CD4-positive, alpha-beta memory T cell (primary cell): ENCODE data around the gene EPHA10. TPM values are rescaled to one million over a fixed set of nuclear protein-coding genes. Genes with fewer than 3 reads are reported as not detected.

Source experiments
- CTCF ChIA-PET: fragments of 350-600 bp; sonication (Branson Sonifier 250); formaldehyde crosslinking; loops from one replicate; lab custom pipeline; 2021; ENCODE audit warnings: inconsistent platforms; ENCODE audit not compliant: partially characterized antibody; lab: Charles Lee
- POLR2A ChIA-PET: fragments of 350-600 bp; sonication (Branson Sonifier 250); formaldehyde crosslinking; loops from one replicate; lab custom pipeline; 2021; ENCODE audit not compliant: partially characterized antibody; lab: Charles Lee
- DNase-seq, 5 donors: peaks; one replicate each; pipeline versions ENCODE4 v3.0.0 to v3.0.0-alpha.2; 2020 to 2022; ENCODE audit warnings: mixed read lengths in 1 of 5
- H3K27ac ChIP-seq: one replicate; pipeline ENCODE4 v1.7.0; 2013; ENCODE audit warnings: low read depth, low read length
- H3K27me3 ChIP-seq: 2 replicates; pipeline ENCODE4 v1.7.0; 2013; ENCODE audit warnings: mild to moderate bottlenecking, low read length, moderate library complexity; ENCODE audit not compliant: insufficient read depth
- H3K36me3 ChIP-seq: 2 replicates; pipeline ENCODE4 v1.7.0; 2013; ENCODE audit warnings: mild to moderate bottlenecking, low read length, moderate library complexity; ENCODE audit not compliant: insufficient read depth
- H3K4me1 ChIP-seq: 2 replicates; pipeline ENCODE4 v1.7.0; 2013; ENCODE audit warnings: mild to moderate bottlenecking, low read length, moderate library complexity; ENCODE audit not compliant: insufficient read depth
- H3K4me3 ChIP-seq, 2 donors: one replicate each; pipeline ENCODE4 v1.7.0; 2013; ENCODE audit warnings: low read length in 2 of 2, mild to moderate bottlenecking in 1 of 2
- H3K9me3 ChIP-seq, 2 donors: one replicate each; pipeline ENCODE4 v1.7.0; 2013; ENCODE audit warnings: low read length in 2 of 2, control low read depth in 1 of 2; ENCODE audit not compliant: control insufficient read depth in 1 of 2
- H3K27ac Mint-ChIP-seq, 7 donors: one replicate each; pipeline ENCODE4 v1.8.0; 2020 to 2021; ENCODE audit warnings: mixed read lengths in 7 of 7, mild to moderate bottlenecking in 6 of 7, inconsistent platforms in 3 of 7, moderate library complexity in 3 of 7
- H3K27me3 Mint-ChIP-seq, 2 donors: one replicate each; pipeline ENCODE4 v1.8.0; 2020 to 2021; ENCODE audit warnings: mixed read lengths in 2 of 2
- H3K36me3 Mint-ChIP-seq, 2 donors: one replicate each; pipeline ENCODE4 v1.8.0; 2020 to 2021; ENCODE audit warnings: mixed read lengths in 2 of 2, inconsistent platforms in 1 of 2, mild to moderate bottlenecking in 1 of 2
- H3K4me1 Mint-ChIP-seq, 4 donors: one replicate each; pipeline ENCODE4 v1.8.0; 2020 to 2021; ENCODE audit warnings: mixed read lengths in 4 of 4, mild to moderate bottlenecking in 1 of 4
- H3K4me3 Mint-ChIP-seq, 8 donors: one replicate each; pipeline ENCODE4 v1.8.0; 2020 to 2021; ENCODE audit warnings: mixed read lengths in 8 of 8, mild to moderate bottlenecking in 7 of 8, moderate library complexity in 6 of 8, inconsistent platforms in 3 of 8
- H3K9me3 Mint-ChIP-seq, 8 donors: one replicate each; pipeline ENCODE4 v1.8.0; 2020 to 2021; ENCODE audit warnings: mixed read lengths in 8 of 8, mild to moderate bottlenecking in 5 of 8, inconsistent platforms in 3 of 8, moderate library complexity in 1 of 8
- intact Hi-C: fragments of 100-400 bp; cut with micrococcal nuclease; formaldehyde crosslinking; loops from one replicate; pipeline ENCODE4 v1.15.1; 2023
- polyA plus RNA-seq, 2 donors: library from polyadenylated mRNA; unstranded; fragments of 300-500 nt; fragmentation: Illumina TruSeq; gene quantifications; one replicate each; pipeline ENCODE4 v1.2.3, GENCODE V29; 2021
- total RNA-seq, 2 experiments: library from RNA; stranded (reverse); gene quantifications; one replicate each; pipeline ENCODE4 v1.2.3, GENCODE V29; 2021

Gene EPHA10
- under 1 TPM in 1 of 2 experiments, not detected in 1; 0.36 TPM for total RNA-seq
- polyA plus RNA-seq = not detected

DNA sequence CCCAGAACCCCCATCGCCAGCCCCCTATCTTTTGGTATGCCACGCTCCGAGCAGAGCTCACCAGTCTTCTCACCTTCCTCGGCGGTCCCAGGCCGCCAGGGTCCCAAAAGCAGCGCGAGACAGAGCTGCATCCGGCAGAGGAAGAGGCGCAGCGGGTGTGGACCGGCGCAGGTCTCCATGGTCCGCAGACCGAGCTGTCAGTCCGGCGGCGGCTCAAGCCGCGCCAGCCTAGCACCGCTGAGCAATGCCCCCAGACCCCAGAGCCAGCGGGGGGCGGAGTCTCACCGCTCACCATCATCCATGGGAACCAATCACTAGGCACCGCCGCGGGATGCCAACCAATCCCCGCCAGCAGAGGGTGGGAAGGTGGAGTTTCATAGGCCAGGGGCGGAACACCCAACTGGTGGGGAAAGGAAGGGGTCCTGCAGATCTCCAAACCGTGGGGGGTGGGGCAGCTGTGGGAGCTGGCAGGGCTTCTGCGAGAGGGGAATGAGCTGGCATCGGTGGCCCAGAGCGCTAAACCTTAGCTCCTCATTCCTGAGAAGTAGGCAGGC lies at the start of gene EPHA10:
Gene EPHA10 (minus strand): TSS at position 233 of the 554 bp plus-strand sequence. CDS start 54 bp downstream, at position 179.
- DNase-seq = no peak
- no peak within 1 kb of the TSS for H3K4me3 ChIP-seq
- intact Hi-C loops = no loop called here
- H3K27me3 Mint-ChIP-seq = peaks cover 57 to 62% of the 10 kb centered on the region in 2 donors
- peak within 1 kb of the TSS in 6 of 8 donors; percentile 21 to 72 (median 48) for H3K4me3 Mint-ChIP-seq
- H3K9me3 Mint-ChIP-seq = peaks cover 0 to 6% (median 0%) of the 10 kb centered on the region in 8 donors
- ChIA-PET CTCF (interaction anchor here (0.6 kb wide), 1 partner anchor 95 kb away, joined by 3 read pairs; the partner anchor contains the start of gene MTF1), POLR2A (no interaction called here)
- no peak within 1 kb of the TSS for H3K27ac Mint-ChIP-seq
- H3K27ac ChIP-seq = no peak within 1 kb of the TSS
- H3K4me1 ChIP-seq = peaks cover 10% of the 10 kb centered on the region
- H3K36me3 ChIP-seq = no peaks in the 10 kb centered on the region
- H3K27me3 ChIP-seq = peaks cover 27% of the 10 kb centered on the region
- H3K4me1 Mint-ChIP-seq = peaks cover 4 to 25% (median 15%) of the 10 kb centered on the region in 4 donors
- no peaks in the 10 kb centered on the region for H3K36me3 Mint-ChIP-seq
- H3K9me3 ChIP-seq = no peaks in the 10 kb centered on the region

DNA sequence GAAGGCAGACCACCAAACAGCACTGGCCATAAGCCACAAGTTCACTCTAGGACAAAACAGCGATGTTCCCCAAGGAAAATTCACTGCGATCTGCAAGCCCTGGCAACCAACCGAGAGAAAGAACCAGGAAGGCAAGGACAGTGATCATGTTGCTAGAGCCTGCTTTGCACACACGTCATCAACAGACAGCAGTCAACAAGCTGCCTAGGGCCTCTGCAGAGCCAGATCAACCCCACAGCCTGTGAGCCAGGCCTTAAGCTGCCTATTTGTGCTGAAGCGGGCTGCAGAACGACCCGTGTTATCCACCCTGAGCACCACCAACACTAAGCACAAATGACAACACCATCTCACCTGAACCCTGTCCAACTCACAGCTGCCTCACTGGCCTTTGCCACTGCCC lies 49.3 kb upstream of the EPHA10 start:
- intact Hi-C loops = no loop called here
- Histone ChIP-seq H3K4me3 (no peak overlapping the region), H3K27me3 (no peaks in the 10 kb centered on the region), H3K27ac (no peak overlapping the region), H3K36me3 (peaks cover 12% of the 10 kb centered on the region), H3K4me1 (peaks cover 9% of the 10 kb centered on the region), H3K9me3 (no peaks in the 10 kb centered on the region)
- H3K4me1 Mint-ChIP-seq = peaks cover 6 to 15% (median 10%) of the 10 kb centered on the region in 4 donors
- H3K9me3 Mint-ChIP-seq = no peaks in the 10 kb centered on the region
- H3K27ac Mint-ChIP-seq = peak overlapping the region in 1 of 7 donors; percentile 12
- no peak for DNase-seq
- POLR2A ChIA-PET = no interaction called here
- CTCF ChIA-PET = no interaction called here
- no peak overlapping the region for H3K4me3 Mint-ChIP-seq
- H3K27me3 Mint-ChIP-seq = no peaks in the 10 kb centered on the region
- peaks cover 20 to 41% of the 10 kb centered on the region in 2 donors for H3K36me3 Mint-ChIP-seq

DNA sequence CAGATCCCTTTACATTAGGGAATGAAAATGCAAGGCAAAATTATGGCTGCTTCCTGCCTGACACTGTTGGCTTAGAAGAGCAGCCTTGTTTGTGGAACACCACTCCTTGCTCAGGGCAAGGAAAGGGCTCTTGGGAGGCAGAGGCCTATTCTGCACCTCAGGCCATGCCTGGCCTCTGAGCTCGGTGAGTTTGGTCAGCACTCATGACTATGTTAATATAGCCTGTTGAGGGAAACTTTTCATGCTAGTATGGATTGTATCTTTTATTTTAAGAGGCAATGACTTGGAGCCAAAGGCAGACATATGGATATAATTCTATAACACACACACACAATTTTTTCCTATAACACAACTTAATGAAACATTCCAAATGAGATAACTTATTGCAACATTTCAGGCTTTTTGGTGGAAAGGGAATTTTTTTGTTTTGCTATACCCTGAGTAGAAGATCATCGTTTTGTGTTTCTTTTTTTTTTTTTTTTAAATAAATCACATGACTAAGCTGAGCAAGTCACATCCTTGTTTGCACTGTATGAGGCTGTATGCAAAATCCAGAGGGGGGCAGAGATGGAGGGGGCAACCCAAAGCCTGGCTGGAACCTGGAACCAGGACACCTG lies 48.7 kb upstream of the EPHA10 start:
- no peak for DNase-seq
- Mint-ChIP-seq H3K9me3 (no peaks in the 10 kb centered on the region), H3K4me3 (no peak overlapping the region), H3K36me3 (peaks cover 20 to 42% of the 10 kb centered on the region in 2 donors), H3K27me3 (no peaks in the 10 kb centered on the region), H3K27ac (no peak overlapping the region), H3K4me1 (peaks cover 7 to 22% (median 15%) of the 10 kb centered on the region in 4 donors)
- intact Hi-C loops = no loop called here
- H3K27me3 ChIP-seq = no peaks in the 10 kb centered on the region
- POLR2A ChIA-PET = no interaction called here
- H3K27ac ChIP-seq = no peak overlapping the region
- H3K4me1 ChIP-seq = peaks cover 15% of the 10 kb centered on the region
- no peak overlapping the region for H3K4me3 ChIP-seq
- no peaks in the 10 kb centered on the region for H3K9me3 ChIP-seq
- H3K36me3 ChIP-seq = peaks cover 12% of the 10 kb centered on the region
- CTCF ChIA-PET = no interaction called here

DNA sequence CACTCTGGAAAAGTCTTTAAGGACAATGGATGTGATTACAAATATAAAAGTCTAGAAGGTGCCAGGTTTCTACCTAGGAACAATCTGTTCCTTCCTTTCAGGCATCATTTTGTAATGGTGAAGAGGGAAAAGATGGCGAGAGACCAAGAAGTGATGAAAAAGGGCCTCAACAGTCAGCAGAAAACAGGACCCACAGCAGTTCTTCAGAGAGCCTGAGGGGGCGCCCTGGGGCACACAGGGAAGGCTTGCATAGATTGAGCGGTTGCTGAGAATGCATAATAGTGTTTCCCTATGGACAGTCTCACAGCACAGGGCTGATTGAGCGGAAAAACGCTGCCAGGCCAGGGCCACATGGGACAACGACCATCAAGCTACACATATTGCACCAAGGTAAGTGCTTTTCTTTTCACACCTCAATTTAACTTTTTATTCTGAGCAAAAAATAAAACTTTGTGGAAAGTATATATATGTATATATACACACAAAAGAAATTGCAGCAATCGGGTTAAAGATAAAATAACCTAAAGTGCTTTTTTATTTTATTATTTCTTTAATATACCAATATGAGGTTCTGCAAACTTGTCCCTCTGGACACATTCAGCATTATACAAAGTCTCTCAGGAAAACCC lies 46.2 kb upstream of the EPHA10 start:
- no peaks in the 10 kb centered on the region for H3K9me3 Mint-ChIP-seq
- CTCF ChIA-PET = interaction anchor here (1.7 to 2.0 kb wide), 2 partner anchors 11 to 48 kb away, joined by 6 to 9 read pairs; partner anchors contain the start of gene MTF1
- no peaks in the 10 kb centered on the region for H3K36me3 ChIP-seq
- H3K4me1 Mint-ChIP-seq = peaks cover 11 to 38% (median 25%) of the 10 kb centered on the region in 4 donors
- no peaks in the 10 kb centered on the region for H3K27me3 Mint-ChIP-seq
- H3K27me3 ChIP-seq = no peaks in the 10 kb centered on the region
- peaks cover 12 to 38% of the 10 kb centered on the region in 2 donors for H3K36me3 Mint-ChIP-seq
- POLR2A ChIA-PET = no interaction called here
- peak; percentile 54 to 69 (median 60) for DNase-seq
- peak overlapping the region; percentile 58 to 88 (median 68) for H3K27ac Mint-ChIP-seq
- intact Hi-C loops = no loop called here
- peak overlapping the region in 1 of 8 donors; percentile 82 for H3K4me3 Mint-ChIP-seq
- no peak overlapping the region for H3K4me3 ChIP-seq
- no peaks in the 10 kb centered on the region for H3K9me3 ChIP-seq
- H3K4me1 ChIP-seq = peaks cover 29% of the 10 kb centered on the region
- H3K27ac ChIP-seq = peak overlapping the region; percentile 1

DNA sequence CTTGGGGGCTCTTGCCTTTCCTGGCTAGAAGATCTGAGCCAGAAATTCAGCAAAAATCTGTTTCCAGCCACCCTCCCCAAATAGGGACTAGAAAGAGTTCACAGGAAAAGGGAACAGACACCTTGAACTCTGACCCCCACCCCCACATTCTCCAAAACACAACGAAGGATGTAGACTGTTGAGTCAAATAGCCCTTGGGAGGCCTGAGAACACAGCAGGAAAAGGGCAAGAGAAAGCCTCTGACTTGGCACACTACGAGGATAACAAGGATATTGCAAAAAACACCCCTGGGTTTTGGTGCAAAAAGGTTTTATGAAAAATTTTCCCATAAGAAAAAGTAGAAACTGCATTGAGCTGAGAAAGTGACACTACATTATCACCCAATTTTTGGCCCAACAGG lies 45.0 kb upstream of the EPHA10 start:
- no peak for DNase-seq
- Histone ChIP-seq H3K4me1 (peaks cover 40% of the 10 kb centered on the region), H3K4me3 (no peak overlapping the region), H3K9me3 (no peaks in the 10 kb centered on the region), H3K27me3 (no peaks in the 10 kb centered on the region), H3K27ac (no peak overlapping the region), H3K36me3 (peaks cover 12% of the 10 kb centered on the region)
- Mint-ChIP-seq H3K9me3 (no peaks in the 10 kb centered on the region), H3K36me3 (peaks cover 13 to 40% of the 10 kb centered on the region in 2 donors), H3K4me3 (peak overlapping the region in 1 of 8 donors; percentile 50), H3K4me1 (peaks cover 13 to 47% (median 32%) of the 10 kb centered on the region in 4 donors), H3K27me3 (no peaks in the 10 kb centered on the region), H3K27ac (peak overlapping the region in 3 of 7 donors; percentile 22 to 93 (median 32))
- ChIA-PET CTCF (no interaction called here), POLR2A (no interaction called here)
- intact Hi-C loops = loop anchor here (5.0 kb wide), 1 partner anchor 333 kb away; no protein-coding TSS in a partner anchor

DNA sequence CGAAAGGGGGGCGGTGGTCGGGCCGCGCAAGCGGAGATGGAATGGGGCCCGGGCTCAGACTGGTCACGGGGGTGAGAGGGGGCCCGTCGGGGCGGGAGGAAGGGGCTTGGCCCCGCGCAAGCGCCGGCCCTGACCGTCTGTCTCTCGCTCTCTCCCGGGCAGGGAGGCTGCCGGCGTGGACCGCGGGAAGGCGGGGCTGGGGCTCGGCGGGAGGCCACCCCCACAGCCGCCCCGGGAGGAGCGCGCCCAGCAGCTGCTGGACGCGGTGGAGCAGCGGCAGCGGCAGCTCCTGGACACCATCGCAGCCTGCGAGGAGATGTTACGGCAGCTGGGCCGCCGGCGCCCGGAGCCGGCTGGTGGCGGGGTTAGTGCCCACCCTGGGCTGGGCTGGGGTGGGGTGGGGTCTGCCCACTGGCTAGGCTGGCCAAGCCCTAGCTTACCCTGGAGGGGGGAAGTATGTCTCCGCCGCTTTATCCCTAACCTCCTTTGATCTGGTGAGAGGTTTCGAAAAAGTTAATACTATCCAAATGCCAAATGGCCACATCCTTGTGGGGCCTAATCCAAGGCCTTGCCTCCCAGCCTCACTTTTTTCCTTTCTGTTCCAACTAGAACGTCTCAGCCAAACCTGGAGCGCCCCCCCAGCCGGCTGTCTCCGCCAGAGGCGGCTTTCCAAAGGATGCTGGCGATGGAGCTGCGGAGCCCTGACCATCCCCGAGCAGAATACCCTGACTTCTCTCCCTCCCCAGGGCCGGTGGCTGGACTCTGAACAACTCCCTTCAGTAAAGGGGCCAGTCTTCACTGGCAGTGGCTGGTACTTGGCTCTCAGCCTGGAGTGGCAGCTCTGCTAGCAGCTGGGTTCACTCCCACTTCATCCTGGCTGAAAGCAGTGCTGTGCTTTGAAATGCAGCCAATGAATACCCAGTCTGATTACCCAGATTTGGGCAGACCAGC lies 43.7 kb upstream of the EPHA10 start:
- ChIA-PET POLR2A (interaction anchor here (0.9 to 2.7 kb wide), 13 partner anchors 8 to 330 kb away, joined by 3 to 34 read pairs (median 4); partner anchors contain the start of genes CDCA8, INPP5B and MTF1), CTCF (interaction anchor here (1.0 to 2.9 kb wide), 2 partner anchors 51 to 116 kb away, joined by 5 to 20 read pairs; partner anchors contain the start of genes CDCA8 and MTF1)
- H3K36me3 Mint-ChIP-seq = peaks cover 17 to 45% of the 10 kb centered on the region in 2 donors
- peak overlapping the region; percentile 93 to 99 (median 98) for H3K27ac Mint-ChIP-seq
- no peak for DNase-seq
- Histone ChIP-seq H3K27me3 (no peaks in the 10 kb centered on the region), H3K9me3 (no peaks in the 10 kb centered on the region), H3K4me1 (peaks cover 40% of the 10 kb centered on the region), H3K27ac (peak overlapping the region; percentile 89), H3K4me3 (peak overlapping the region; percentile 12 to 56), H3K36me3 (peaks cover 25% of the 10 kb centered on the region)
- H3K9me3 Mint-ChIP-seq = no peaks in the 10 kb centered on the region
- peaks cover 13 to 57% (median 32%) of the 10 kb centered on the region in 4 donors for H3K4me1 Mint-ChIP-seq
- H3K27me3 Mint-ChIP-seq = no peaks in the 10 kb centered on the region
- H3K4me3 Mint-ChIP-seq = peak overlapping the region; percentile 92 to 98 (median 96)
- intact Hi-C loops = loop anchor here (1.0 to 5.0 kb wide), 2 partner anchors 51 to 331 kb away; partner anchors contain the start of gene MTF1
